Gastroesophageal sphincter (tissue), 3 donors: ENCODE measurements around the gene PPL.

Experiments used
- EP300 ChIP-seq: sonication (generic); formaldehyde crosslinking; IDR thresholded peaks from one replicate; pipeline ENCODE4 v1.6.1; 2017; ENCODE audit warnings: antibody characterized with exemption, mild to moderate bottlenecking
- POLR2A ChIP-seq, 2 donors: fragments of 450-650 bp; IDR thresholded peaks; one replicate each; pipeline ENCODE4 v1.6.1; 2017; ENCODE audit warnings: antibody characterized with exemption in 2 of 2, mild to moderate bottlenecking in 2 of 2, moderate library complexity in 1 of 2
- POLR2AphosphoS5 ChIP-seq: sonication (generic); formaldehyde crosslinking; IDR thresholded peaks from one replicate; pipeline ENCODE4 v1.6.1; 2017; ENCODE audit warnings: antibody characterized with exemption
- TF ChIP-seq, protein P1 (sequence below), 4 experiments: fragments of 200-600 bp in 2 of 4; fragments of 450-650 bp in 2 of 4; sonication (generic) in 1 of 4; IDR thresholded peaks; one replicate each; pipeline ENCODE4 v1.5.1; 2017 to 2019; ENCODE audit warnings: antibody characterized with exemption in 4 of 4, mild to moderate bottlenecking in 2 of 4, moderate library complexity in 2 of 4

- TF ChIP-seq, protein P1, sequence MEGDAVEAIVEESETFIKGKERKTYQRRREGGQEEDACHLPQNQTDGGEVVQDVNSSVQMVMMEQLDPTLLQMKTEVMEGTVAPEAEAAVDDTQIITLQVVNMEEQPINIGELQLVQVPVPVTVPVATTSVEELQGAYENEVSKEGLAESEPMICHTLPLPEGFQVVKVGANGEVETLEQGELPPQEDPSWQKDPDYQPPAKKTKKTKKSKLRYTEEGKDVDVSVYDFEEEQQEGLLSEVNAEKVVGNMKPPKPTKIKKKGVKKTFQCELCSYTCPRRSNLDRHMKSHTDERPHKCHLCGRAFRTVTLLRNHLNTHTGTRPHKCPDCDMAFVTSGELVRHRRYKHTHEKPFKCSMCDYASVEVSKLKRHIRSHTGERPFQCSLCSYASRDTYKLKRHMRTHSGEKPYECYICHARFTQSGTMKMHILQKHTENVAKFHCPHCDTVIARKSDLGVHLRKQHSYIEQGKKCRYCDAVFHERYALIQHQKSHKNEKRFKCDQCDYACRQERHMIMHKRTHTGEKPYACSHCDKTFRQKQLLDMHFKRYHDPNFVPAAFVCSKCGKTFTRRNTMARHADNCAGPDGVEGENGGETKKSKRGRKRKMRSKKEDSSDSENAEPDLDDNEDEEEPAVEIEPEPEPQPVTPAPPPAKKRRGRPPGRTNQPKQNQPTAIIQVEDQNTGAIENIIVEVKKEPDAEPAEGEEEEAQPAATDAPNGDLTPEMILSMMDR (IDR thresholded peaks at IDR 0.05) = no peak
- no peak for TF ChIP-seq POLR2A (IDR thresholded peaks at IDR 0.05)
- no peak for TF ChIP-seq EP300
- TF ChIP-seq POLR2AphosphoS5 = no peak
Measured at GRCh38 chr16:4923853-4924252, 13.1 kb downstream of the PPL start.
